Body of pancreas (tissue), 4 donors: ENCODE data around the gene PNRC2. TPM values are rescaled to one million over a fixed set of nuclear protein-coding genes. Genes with fewer than 3 reads are reported as not detected.
A peak's percentile ranks its signal among the peaks of the same experiment; 100 is the strongest.

ENCODE experiments used
- ATAC-seq: fragments of 150-250 bp; one replicate; pipeline ENCODE4 v1.9.1; 2016
- DNase-seq, 4 donors: peaks; one replicate each; pipeline ENCODE4 v3.0.0-alpha.2; 2019
- H3K27ac ChIP-seq, 4 donors: fragments of 200-600 bp; sonication (generic); 1 replicate in 3 of 4; 2 replicates in 1 of 4; pipeline versions ENCODE4 v1.5.1 to v1.6.1; 2016 to 2019; ENCODE audit warnings: mild to moderate bottlenecking in 1 of 4, mixed read lengths in 1 of 4, moderate library complexity in 1 of 4
- H3K27me3 ChIP-seq, 2 donors: fragments of 200-600 bp; sonication (generic); one replicate each; pipeline ENCODE4 v1.6.0; 2016; ENCODE audit warnings: mild to moderate bottlenecking in 1 of 2
- H3K36me3 ChIP-seq, 2 donors: fragments of 200-600 bp; sonication (generic); replicated peaks in 1 of 2; 2 replicates each; pipeline ENCODE4 v1.5.1; 2016; ENCODE audit warnings: low read depth in 2 of 2; ENCODE audit not compliant: insufficient read depth in 1 of 2
- H3K4me1 ChIP-seq: fragments of 200-600 bp; sonication (generic); one replicate; pipeline ENCODE4 v1.6.0; 2016
- H3K4me3 ChIP-seq, 2 donors: fragments of 200-600 bp; sonication (generic); 1 replicate in 1 of 2; 2 replicates in 1 of 2; pipeline ENCODE4 v1.5.1; 2016 to 2019
- H3K9me3 ChIP-seq, 3 donors: fragments of 200-600 bp; sonication (generic); 1 replicate in 2 of 3; 2 replicates in 1 of 3; pipeline ENCODE4 v1.5.1; 2016
- POLR2A ChIP-seq, 3 donors: fragments of 450-650 bp; IDR thresholded peaks; one replicate each; pipeline ENCODE4 v1.6.1; 2016; ENCODE audit warnings: antibody characterized with exemption in 3 of 3, mild to moderate bottlenecking in 2 of 3
- WGBS, 2 donors: methylation state at CpG; one replicate each; pipeline ENCODE4 v1.1.5; 2017; 5-methylcytosine and 5-hydroxymethylcytosine counted together
- intact Hi-C: fragments of 100-400 bp; cut with DNase I; formaldehyde crosslinking; loops from one replicate; pipeline ENCODE4 v1.15.1; 2023
- total RNA-seq, 2 donors: library from RNA; depleted of rRNA; stranded (reverse); fragments of >200 nt; gene quantifications; one replicate each; pipeline ENCODE4 v1.1.0, GENCODE V29; 2016
- TF ChIP-seq, protein P1 (sequence below), 7 experiments: fragments of 450-650 bp in 4 of 7; fragments of 200-600 bp in 3 of 7; sonication (generic) in 3 of 7; IDR thresholded peaks; one replicate each; pipeline ENCODE4 v1.5.1; 2016 to 2019; ENCODE audit warnings: antibody characterized with exemption in 7 of 7

PNRC2 gene
- total RNA-seq, 2 donors from 2014 or later, result 54.4 to 64.6 TPM

DNA sequence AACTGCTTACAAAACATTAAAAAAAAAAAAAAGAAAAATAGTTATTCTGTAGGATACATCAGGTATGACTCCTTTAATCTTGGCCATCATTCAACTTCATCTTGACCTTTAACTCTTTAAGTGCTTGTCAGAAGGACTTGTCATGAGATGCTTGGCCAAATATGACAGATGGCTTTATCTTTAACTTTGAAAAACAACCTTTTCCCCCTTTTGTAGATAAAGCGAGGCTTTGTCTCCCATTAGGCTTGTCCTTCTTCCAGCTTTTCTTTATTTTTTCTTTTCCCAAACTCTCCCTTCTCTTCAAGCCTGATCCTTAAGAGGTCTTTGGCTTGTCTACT lies 18.2 kb downstream of the PNRC2 start:
- Histone ChIP-seq H3K27ac (peak overlapping the region in 2 of 4 donors; percentile 27 to 96), H3K4me1 (peaks cover 53% of the 10 kb centered on the region), H3K4me3 (no peak overlapping the region), H3K36me3 (peaks cover 0 to 3% of the 10 kb centered on the region in 2 donors), H3K27me3 (no peaks in the 10 kb centered on the region), H3K9me3 (no peaks in the 10 kb centered on the region)
- intact Hi-C loops, result no loop called here
- no peak for TF ChIP-seq POLR2A (IDR thresholded peaks at IDR 0.05)
- TF ChIP-seq, protein P1, sequence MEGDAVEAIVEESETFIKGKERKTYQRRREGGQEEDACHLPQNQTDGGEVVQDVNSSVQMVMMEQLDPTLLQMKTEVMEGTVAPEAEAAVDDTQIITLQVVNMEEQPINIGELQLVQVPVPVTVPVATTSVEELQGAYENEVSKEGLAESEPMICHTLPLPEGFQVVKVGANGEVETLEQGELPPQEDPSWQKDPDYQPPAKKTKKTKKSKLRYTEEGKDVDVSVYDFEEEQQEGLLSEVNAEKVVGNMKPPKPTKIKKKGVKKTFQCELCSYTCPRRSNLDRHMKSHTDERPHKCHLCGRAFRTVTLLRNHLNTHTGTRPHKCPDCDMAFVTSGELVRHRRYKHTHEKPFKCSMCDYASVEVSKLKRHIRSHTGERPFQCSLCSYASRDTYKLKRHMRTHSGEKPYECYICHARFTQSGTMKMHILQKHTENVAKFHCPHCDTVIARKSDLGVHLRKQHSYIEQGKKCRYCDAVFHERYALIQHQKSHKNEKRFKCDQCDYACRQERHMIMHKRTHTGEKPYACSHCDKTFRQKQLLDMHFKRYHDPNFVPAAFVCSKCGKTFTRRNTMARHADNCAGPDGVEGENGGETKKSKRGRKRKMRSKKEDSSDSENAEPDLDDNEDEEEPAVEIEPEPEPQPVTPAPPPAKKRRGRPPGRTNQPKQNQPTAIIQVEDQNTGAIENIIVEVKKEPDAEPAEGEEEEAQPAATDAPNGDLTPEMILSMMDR (IDR thresholded peaks at IDR 0.05), result no peak
- ATAC-seq (no peak), DNase-seq (no peak)
- 19 to 30% methylated on average over 1 of the region's 1 CpG for WGBS, 2 donors

DNA sequence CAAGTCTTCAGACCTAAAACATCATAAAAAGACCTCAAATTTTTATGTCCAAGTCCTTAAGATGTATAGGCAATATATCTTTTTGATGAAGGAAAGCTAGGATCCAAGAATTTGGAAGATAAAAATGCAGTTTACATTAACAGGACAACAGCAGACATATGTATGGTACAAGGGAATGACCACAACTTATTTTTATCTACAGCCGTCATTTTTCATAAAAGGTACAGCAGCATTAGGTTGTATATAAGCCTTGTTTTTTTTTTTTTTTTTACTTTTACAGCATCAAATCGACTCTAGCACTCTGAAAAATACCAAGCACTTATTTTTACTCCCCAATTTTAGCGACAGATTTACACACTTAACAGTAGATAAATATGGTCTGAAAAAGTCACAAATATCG lies 19.2 kb downstream of the PNRC2 start:
- 0 to 1% methylated on average over 4 of the region's 4 CpGs for WGBS, 2 donors
- no peaks in the 10 kb centered on the region for H3K9me3 ChIP-seq
- no peak for TF ChIP-seq POLR2A (IDR thresholded peaks at IDR 0.05)
- TF ChIP-seq, protein P1 (IDR thresholded peaks at IDR 0.05), result no peak
- ATAC-seq, result no peak
- H3K27me3 ChIP-seq, result no peaks in the 10 kb centered on the region
- peak overlapping the region in 1 of 2 donors; percentile 66 for H3K4me3 ChIP-seq
- intact Hi-C loops, result no loop called here
- H3K27ac ChIP-seq, result peak overlapping the region in 3 of 4 donors; percentile 42 to 97 (median 96)
- DNase-seq, result no peak
- peaks cover 53% of the 10 kb centered on the region for H3K4me1 ChIP-seq
- H3K36me3 ChIP-seq, result peaks cover 0 to 2% of the 10 kb centered on the region in 2 donors

DNA sequence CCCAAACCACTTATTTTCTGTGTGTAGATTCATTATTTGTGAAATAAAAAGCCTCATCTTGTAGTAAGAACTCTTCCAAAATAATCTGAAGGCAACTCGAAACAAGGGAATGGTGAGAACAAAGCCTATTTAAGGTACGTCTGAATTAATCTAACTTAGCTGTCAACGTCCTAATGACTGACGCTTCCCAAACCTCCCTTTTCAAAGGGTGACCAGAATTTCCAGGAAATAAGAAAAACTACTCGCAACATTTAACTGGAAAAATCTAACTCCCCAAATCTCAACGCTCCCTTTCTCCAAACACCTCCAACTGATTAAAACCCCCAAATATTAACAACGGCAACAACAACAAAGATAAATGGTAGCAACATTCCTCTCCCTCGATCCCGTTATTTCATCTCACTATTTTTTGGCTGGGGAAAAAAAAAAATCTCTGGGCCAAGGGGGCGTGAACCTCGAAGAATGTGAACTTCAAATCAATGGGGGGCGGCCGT lies 19.8 kb downstream of the PNRC2 start:
- Histone ChIP-seq H3K4me3 (peak overlapping the region; percentile 66 to 92), H3K4me1 (peaks cover 54% of the 10 kb centered on the region), H3K27me3 (no peaks in the 10 kb centered on the region), H3K36me3 (no peaks in the 10 kb centered on the region), H3K9me3 (no peaks in the 10 kb centered on the region), H3K27ac (peak overlapping the region; percentile 84 to 97 (median 96))
- 0 to 1% methylated on average over 12 to 13 of the region's 13 CpGs for WGBS, 2 donors
- no peak for ATAC-seq
- intact Hi-C loops, result no loop called here
- TF ChIP-seq, protein P1 (IDR thresholded peaks at IDR 0.05), result no peak
- DNase-seq, result no peak

GRCh38 chr1:23979881-23980727 lies 20.5 kb downstream of the PNRC2 start, which contains the start of gene SRSF10:
TSS of gene SRSF10 (minus strand) at chr1:23980327. CDS start at chr1:23980255, 72 bp downstream.
- WGBS, 2 donors, result 1 to 2% methylated on average over 29 to 84 of the region's 84 CpGs
- TF ChIP-seq, protein P1 (IDR thresholded peaks at IDR 0.05), result peak in 6 of 7 experiments; percentile 15 to 69 (median 53)
- TF ChIP-seq POLR2A (IDR thresholded peaks at IDR 0.05), result peak; percentile 96 to 99 (median 99)
- Histone ChIP-seq H3K27me3 (no peaks in the 10 kb centered on the region), H3K4me1 (peaks cover 60% of the 10 kb centered on the region), H3K27ac (peak within 1 kb of the TSS; percentile 84 to 97 (median 96)), H3K4me3 (peak within 1 kb of the TSS; percentile 66 to 92), H3K36me3 (no peaks in the 10 kb centered on the region), H3K9me3 (no peaks in the 10 kb centered on the region)
- DNase-seq (peak; percentile 98 to 99 (median 98)), ATAC-seq (peak; percentile 99)
- intact Hi-C loops, result no loop called here
